SH-SY5Y (cell line): Measurements from ENCODE around the gene OAS2.

Experiments used
- GATA2 ChIP-seq: IDR thresholded peaks from 2 replicates; pipeline ENCODE4 v1.6.1; 2011; ENCODE audit warnings: mild to moderate bottlenecking, low read depth, low read length
- GATA3 ChIP-seq: IDR thresholded peaks from 2 replicates; pipeline ENCODE4 v1.6.1; 2011; ENCODE audit warnings: low read depth, mild to moderate bottlenecking, low read length, moderate library complexity

- no peak for TF ChIP-seq GATA3
- TF ChIP-seq GATA2: no peak
These were observed 63.2 kb downstream of the OAS2 start for GRCh38 chr12:113041560-113041959.
